Activated CD8-positive, alpha-beta memory T cell treated with anti-CD3 and anti-CD28 coated beads for 1 hour (primary cell): ENCODE data around the gene DIABLO.

ENCODE experiments used
- DNase-seq, 2 donors: peaks; one replicate each; pipeline ENCODE4 v3.0.0-alpha.2; 2020; ENCODE audit warnings: low read depth in 1 of 2; ENCODE audit errors: extremely low read depth in 1 of 2

The DIABLO gene

GRCh38 chr12:122159882-122160281, 66.0 kb downstream of the DIABLO start:
- no peak for DNase-seq

DNA sequence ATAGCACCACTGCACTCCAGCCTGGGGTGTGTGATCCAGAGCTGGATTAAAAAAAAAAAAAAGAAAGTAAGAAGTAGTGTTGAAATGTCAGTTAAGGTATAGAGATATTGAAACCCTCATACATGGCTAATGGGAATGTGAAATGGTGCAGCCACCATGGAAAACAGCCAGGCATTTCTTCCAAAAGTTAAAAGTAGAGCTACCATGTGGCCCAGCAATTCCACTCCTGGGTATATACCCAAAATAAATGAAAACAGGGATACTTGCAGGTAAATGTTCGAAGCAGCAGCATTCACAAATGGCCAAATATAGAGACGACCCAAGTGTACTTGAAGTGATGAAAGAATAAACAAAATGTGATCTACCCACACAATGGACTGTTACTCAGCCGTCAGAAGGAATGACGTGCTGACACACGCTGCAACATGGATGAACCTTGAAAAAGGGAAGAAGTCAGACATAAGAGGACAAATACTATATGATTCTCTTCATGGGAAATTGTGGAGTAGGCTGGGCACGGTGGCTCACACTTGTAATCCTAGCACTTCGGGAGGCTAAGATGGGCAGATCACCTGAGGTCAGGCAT, 67.1 kb downstream of the DIABLO start:
- no peak for DNase-seq
